BLaER1 treated with 17β-estradiol and CSF1 and Interleukin-3, amounts not matched to agents 10 nM and 100 nM (cell line): Measurements from ENCODE around the gene RPL35A.

Experiments
- H3K27ac ChIP-seq, 11 experiments: shearing (Covaris generic); formaldehyde crosslinking; 2 replicates each; pipeline ENCODE4 v1.8.1; 2022
- H3K27me3 ChIP-seq, 11 experiments: shearing (Covaris generic); formaldehyde crosslinking; 2 replicates each; pipeline ENCODE4 v1.8.1; 2022
- H3K36me3 ChIP-seq, 11 experiments: shearing (Covaris generic); formaldehyde crosslinking; 2 replicates each; pipeline ENCODE4 v1.8.1; 2022
- H3K4me1 ChIP-seq, 10 experiments: shearing (Covaris generic); formaldehyde crosslinking; 2 replicates each; pipeline ENCODE4 v1.8.1; 2022
- H3K4me2 ChIP-seq, 11 experiments: shearing (Covaris generic); formaldehyde crosslinking; 2 replicates each; pipeline ENCODE4 v1.8.1; 2022
- H3K4me3 ChIP-seq, 10 experiments: shearing (Covaris generic); formaldehyde crosslinking; 2 replicates each; pipeline ENCODE4 v1.8.1; 2022
- H3K9ac ChIP-seq, 11 experiments: shearing (Covaris generic); formaldehyde crosslinking; 2 replicates each; pipeline ENCODE4 v1.8.1; 2022
- H3K9me3 ChIP-seq, 11 experiments: shearing (Covaris generic); formaldehyde crosslinking; replicated peaks in 1 of 11; 2 replicates each; pipeline ENCODE4 v1.8.1; 2022
- H4K20me1 ChIP-seq, 11 experiments: shearing (Covaris generic); formaldehyde crosslinking; 2 replicates each; pipeline ENCODE4 v1.8.1; 2022
- Cebpa-rat ChIP-seq, 11 experiments: shearing (Covaris generic); IDR thresholded peaks; 2 replicates each; pipeline ENCODE4 v1.8.1; 2022

RPL35A gene

GRCh38 chr3:197970588-197970987 is 20.6 kb downstream of the RPL35A start:
- no peak for TF ChIP-seq Cebpa-rat (IDR thresholded peaks at IDR 0.05)
- H3K9me3 ChIP-seq, result peaks cover 46 to 68% (median 59%) of the 10 kb centered on the region in 11 experiments
- H3K4me3 ChIP-seq, result no peak overlapping the region
- no peaks in the 10 kb centered on the region for H4K20me1 ChIP-seq
- no peak overlapping the region for H3K4me2 ChIP-seq
- no peaks in the 10 kb centered on the region for H3K27me3 ChIP-seq
- no peak overlapping the region for H3K27ac ChIP-seq
- no peaks in the 10 kb centered on the region for H3K4me1 ChIP-seq
- H3K9ac ChIP-seq, result no peak overlapping the region
- H3K36me3 ChIP-seq, result peaks cover 0 to 11% (median 0%) of the 10 kb centered on the region in 11 experiments; a peak in 3 of 22 replicates

- no peak overlapping the region for H3K4me2 ChIP-seq
- H4K20me1 ChIP-seq, result no peaks in the 10 kb centered on the region
- H3K4me1 ChIP-seq, result no peaks in the 10 kb centered on the region
- no peaks in the 10 kb centered on the region for H3K27me3 ChIP-seq
- no peak for TF ChIP-seq Cebpa-rat (IDR thresholded peaks at IDR 0.05)
- no peak overlapping the region for H3K27ac ChIP-seq
- H3K36me3 ChIP-seq, result peaks cover 0 to 11% (median 0%) of the 10 kb centered on the region in 11 experiments; a peak in 2 of 22 replicates
- no peak overlapping the region for H3K9ac ChIP-seq
- H3K9me3 ChIP-seq, result peaks cover 12 to 34% (median 25%) of the 10 kb centered on the region in 11 experiments; a peak in 20 of 22 replicates
- H3K4me3 ChIP-seq, result no peak overlapping the region
These were observed 24.0 kb downstream of the RPL35A start for GRCh38 chr3:197974016-197974415.

- H3K27me3 ChIP-seq, result no peaks in the 10 kb centered on the region
- H3K9ac ChIP-seq, result no peak overlapping the region
- no peaks in the 10 kb centered on the region for H4K20me1 ChIP-seq
- no peak for TF ChIP-seq Cebpa-rat (IDR thresholded peaks at IDR 0.05)
- peaks cover 0 to 14% (median 0%) of the 10 kb centered on the region in 11 experiments; a peak in 3 of 22 replicates for H3K36me3 ChIP-seq
- H3K9me3 ChIP-seq, result peaks cover 12 to 31% (median 22%) of the 10 kb centered on the region in 11 experiments; a peak in 20 of 22 replicates
- no peak overlapping the region for H3K4me3 ChIP-seq
- no peak overlapping the region for H3K4me2 ChIP-seq
- no peak overlapping the region for H3K27ac ChIP-seq
- no peaks in the 10 kb centered on the region for H3K4me1 ChIP-seq
These were observed 25.3 kb downstream of the RPL35A start for GRCh38 chr3:197975311-197975710.

GRCh38 chr3:197983076-197983475 is 33.1 kb downstream of the RPL35A start:
- Histone ChIP-seq H3K27me3 (no peaks in the 10 kb centered on the region), H3K4me2 (no peak overlapping the region), H3K4me1 (peaks cover 0 to 20% (median 0%) of the 10 kb centered on the region in 10 experiments; a peak in 7 of 20 replicates), H3K27ac (no peak overlapping the region), H3K9ac (no peak overlapping the region), H3K4me3 (no peak overlapping the region), H4K20me1 (no peaks in the 10 kb centered on the region), H3K36me3 (peaks cover 0 to 11% (median 0%) of the 10 kb centered on the region in 11 experiments; a peak in 2 of 22 replicates), H3K9me3 (0 out of 22 replicates have a peak, but pooled peaks cover 0 to 12% (median 0%) of the 10 kb centered on the region in 11 experiments)
- no peak for TF ChIP-seq Cebpa-rat (IDR thresholded peaks at IDR 0.05)

GRCh38 chr3:197989651-197990050 is 39.7 kb downstream of the RPL35A start:
- no peak overlapping the region for H3K27ac ChIP-seq
- no peak overlapping the region for H3K4me3 ChIP-seq
- peaks cover 0 to 11% (median 4%) of the 10 kb centered on the region in 11 experiments; a peak in 8 of 22 replicates for H3K36me3 ChIP-seq
- H3K4me1 ChIP-seq, result peaks cover 0 to 6% (median 0%) of the 10 kb centered on the region in 10 experiments; a peak in 7 of 20 replicates
- no peaks in the 10 kb centered on the region for H4K20me1 ChIP-seq
- no peak overlapping the region for H3K9ac ChIP-seq
- no peaks in the 10 kb centered on the region for H3K27me3 ChIP-seq
- TF ChIP-seq Cebpa-rat (IDR thresholded peaks at IDR 0.05), result no peak
- H3K4me2 ChIP-seq, result no peak overlapping the region
- no peaks in the 10 kb centered on the region for H3K9me3 ChIP-seq

GRCh38 chr3:197994736-197995135 is 44.7 kb downstream of the RPL35A start:
- Histone ChIP-seq H3K27ac (no peak overlapping the region), H4K20me1 (no peaks in the 10 kb centered on the region), H3K36me3 (peaks cover 0 to 11% (median 4%) of the 10 kb centered on the region in 11 experiments; a peak in 8 of 22 replicates), H3K4me2 (no peak overlapping the region), H3K4me3 (no peak overlapping the region), H3K9me3 (no peaks in the 10 kb centered on the region), H3K4me1 (peaks cover 0 to 7% (median 0%) of the 10 kb centered on the region in 10 experiments; a peak in 3 of 20 replicates), H3K27me3 (no peaks in the 10 kb centered on the region), H3K9ac (no peak overlapping the region)
- no peak for TF ChIP-seq Cebpa-rat (IDR thresholded peaks at IDR 0.05)

GRCh38 chr3:197996855-197997254 is 46.9 kb downstream of the RPL35A start:
- Histone ChIP-seq H3K27me3 (no peaks in the 10 kb centered on the region), H4K20me1 (no peaks in the 10 kb centered on the region), H3K36me3 (0 out of 22 replicates have a peak, but pooled peaks cover 0 to 2% (median 0%) of the 10 kb centered on the region in 11 experiments), H3K27ac (no peak overlapping the region), H3K4me3 (no peak overlapping the region), H3K4me1 (peaks cover 0 to 7% (median 0%) of the 10 kb centered on the region in 10 experiments; a peak in 3 of 20 replicates), H3K4me2 (no peak overlapping the region), H3K9me3 (no peaks in the 10 kb centered on the region), H3K9ac (no peak overlapping the region)
- TF ChIP-seq Cebpa-rat (IDR thresholded peaks at IDR 0.05), result no peak

- no peak for TF ChIP-seq Cebpa-rat (IDR thresholded peaks at IDR 0.05)
- Histone ChIP-seq H4K20me1 (no peaks in the 10 kb centered on the region), H3K9ac (no peak overlapping the region), H3K36me3 (no peaks in the 10 kb centered on the region), H3K4me3 (no peak overlapping the region), H3K9me3 (no peaks in the 10 kb centered on the region), H3K27ac (no peak overlapping the region), H3K4me2 (peak overlapping the region in 2 of 11 experiments; percentile 6 to 16; a peak in 1 of 22 replicates), H3K27me3 (no peaks in the 10 kb centered on the region), H3K4me1 (peaks cover 0 to 7% (median 0%) of the 10 kb centered on the region in 10 experiments; a peak in 3 of 20 replicates)
These were observed 47.9 kb downstream of the RPL35A start for GRCh38 chr3:197997936-197998335.
